Subcutaneous abdominal adipose tissue (tissue), 5 donors: ENCODE results near the gene COL4A2.

Experiments
- H3K27ac ChIP-seq: one replicate; pipeline ENCODE4 v1.7.0; 2013; ENCODE audit warnings: low read depth, mild to moderate bottlenecking, inconsistent platforms, low read length, moderate library complexity
- H3K27me3 ChIP-seq, 5 donors: one replicate each; pipeline ENCODE4 v1.7.0; 2013; ENCODE audit warnings: low read length in 5 of 5, inconsistent platforms in 1 of 5; ENCODE audit not compliant: control insufficient read depth in 5 of 5, insufficient read depth in 4 of 5
- H3K36me3 ChIP-seq, 5 donors: one replicate each; pipeline ENCODE4 v1.7.0; 2013; ENCODE audit warnings: low read length in 5 of 5; ENCODE audit not compliant: control insufficient read depth in 5 of 5, insufficient read depth in 5 of 5
- H3K4me1 ChIP-seq, 5 donors: one replicate each; pipeline ENCODE4 v1.7.0; 2013; ENCODE audit warnings: low read length in 5 of 5, mild to moderate bottlenecking in 3 of 5, moderate library complexity in 1 of 5; ENCODE audit not compliant: control insufficient read depth in 5 of 5, insufficient read depth in 5 of 5
- H3K4me3 ChIP-seq, 5 donors: one replicate each; pipeline ENCODE4 v1.7.0; 2013; ENCODE audit warnings: low read length in 5 of 5, low read depth in 1 of 5
- H3K9ac ChIP-seq, 5 donors: one replicate each; pipeline ENCODE4 v1.7.0; 2013; ENCODE audit warnings: low read length in 5 of 5, mild to moderate bottlenecking in 4 of 5, moderate library complexity in 3 of 5
- H3K9me3 ChIP-seq, 5 donors: one replicate each; pipeline ENCODE4 v1.7.0; 2013; ENCODE audit warnings: low read length in 5 of 5; ENCODE audit not compliant: control insufficient read depth in 5 of 5
- donor health status: healthy.
- donor health status: healthy.
- donor health status: healthy.
- donor health status: healthy.
- donor health status: healthy.

Gene COL4A2

GRCh38 chr13:110306960-110307766 is at the start of gene COL4A2, which contains the start of gene COL4A1:
Gene COL4A2 (plus strand): TSS chr13:110307284. CDS start chr13:110307904, 620 bp downstream.
Gene COL4A1 (minus strand): TSS chr13:110307157. CDS start chr13:110307027, 130 bp downstream.
- H3K27ac ChIP-seq, result peak within 1 kb of the TSS; percentile 99
- peak within 1 kb of the TSS; percentile 94 to 99 (median 97) for H3K4me3 ChIP-seq
- peaks cover 0 to 10% (median 0%) of the 10 kb centered on the region in 5 donors for H3K27me3 ChIP-seq
- H3K36me3 ChIP-seq, result peaks cover 0 to 35% (median 7%) of the 10 kb centered on the region in 5 donors
- peak within 1 kb of the TSS; percentile 95 to 99 (median 96) for H3K9ac ChIP-seq
- H3K9me3 ChIP-seq, result no peaks in the 10 kb centered on the region
- H3K4me1 ChIP-seq, result peaks cover 24 to 86% (median 71%) of the 10 kb centered on the region in 5 donors

GRCh38 chr13:110257408-110257807 is 49.7 kb upstream of the COL4A2 start:
- Histone ChIP-seq H3K27ac (peak overlapping the region; percentile 80), H3K4me1 (peaks cover 0 to 45% (median 43%) of the 10 kb centered on the region in 5 donors), H3K36me3 (peaks cover 0 to 5% (median 0%) of the 10 kb centered on the region in 5 donors), H3K4me3 (no peak overlapping the region), H3K9ac (no peak overlapping the region), H3K27me3 (no peaks in the 10 kb centered on the region), H3K9me3 (no peaks in the 10 kb centered on the region)

- Histone ChIP-seq H3K9me3 (no peaks in the 10 kb centered on the region), H3K9ac (no peak overlapping the region), H3K36me3 (peaks cover 0 to 5% (median 0%) of the 10 kb centered on the region in 5 donors), H3K27me3 (no peaks in the 10 kb centered on the region), H3K4me1 (peaks cover 6 to 59% (median 55%) of the 10 kb centered on the region in 5 donors), H3K27ac (peak overlapping the region; percentile 80), H3K4me3 (no peak overlapping the region)
Measured at GRCh38 chr13:110258876-110259631, 48.0 kb upstream of the COL4A2 start.

GRCh38 chr13:110259651-110260050 is 47.4 kb upstream of the COL4A2 start:
- Histone ChIP-seq H3K9me3 (no peaks in the 10 kb centered on the region), H3K27ac (peak overlapping the region; percentile 80), H3K36me3 (peaks cover 0 to 5% (median under 1%) of the 10 kb centered on the region in 5 donors), H3K4me3 (no peak overlapping the region), H3K27me3 (no peaks in the 10 kb centered on the region), H3K4me1 (peaks cover 8 to 65% (median 60%) of the 10 kb centered on the region in 5 donors), H3K9ac (peak overlapping the region in 1 of 5 donors; percentile 6)

- H3K27me3 ChIP-seq, result no peaks in the 10 kb centered on the region
- no peaks in the 10 kb centered on the region for H3K9me3 ChIP-seq
- H3K36me3 ChIP-seq, result peaks cover 0 to 10% (median 8%) of the 10 kb centered on the region in 5 donors
- H3K4me1 ChIP-seq, result peaks cover 13 to 79% (median 73%) of the 10 kb centered on the region in 5 donors
- no peak overlapping the region for H3K4me3 ChIP-seq
- peak overlapping the region; percentile 78 for H3K27ac ChIP-seq
- no peak overlapping the region for H3K9ac ChIP-seq
Measured at GRCh38 chr13:110261166-110262081, 45.7 kb upstream of the COL4A2 start.

- Histone ChIP-seq H3K4me3 (no peak overlapping the region), H3K9ac (no peak overlapping the region), H3K27ac (peak overlapping the region; percentile 78), H3K36me3 (peaks cover 0 to 10% (median 8%) of the 10 kb centered on the region in 5 donors), H3K27me3 (no peaks in the 10 kb centered on the region), H3K9me3 (no peaks in the 10 kb centered on the region), H3K4me1 (peaks cover 13 to 84% (median 75%) of the 10 kb centered on the region in 5 donors)
Measured at GRCh38 chr13:110262082-110262436, 45.0 kb upstream of the COL4A2 start.

GRCh38 chr13:110262508-110263291 is 44.4 kb upstream of the COL4A2 start:
- Histone ChIP-seq H3K9ac (peak overlapping the region in 1 of 5 donors; percentile 38), H3K27me3 (no peaks in the 10 kb centered on the region), H3K4me1 (peaks cover 13 to 88% (median 76%) of the 10 kb centered on the region in 5 donors), H3K36me3 (peaks cover 0 to 10% (median 8%) of the 10 kb centered on the region in 5 donors), H3K27ac (peak overlapping the region; percentile 78), H3K9me3 (no peaks in the 10 kb centered on the region), H3K4me3 (no peak overlapping the region)

- Histone ChIP-seq H3K9ac (no peak overlapping the region), H3K27me3 (no peaks in the 10 kb centered on the region), H3K9me3 (no peaks in the 10 kb centered on the region), H3K27ac (peak overlapping the region; percentile 78), H3K4me3 (no peak overlapping the region), H3K4me1 (peaks cover 15 to 94% (median 81%) of the 10 kb centered on the region in 5 donors), H3K36me3 (peaks cover 0 to 11% (median 8%) of the 10 kb centered on the region in 5 donors)
Measured at GRCh38 chr13:110263404-110263803, 43.7 kb upstream of the COL4A2 start.

GRCh38 chr13:110263888-110264287 is 43.2 kb upstream of the COL4A2 start:
- Histone ChIP-seq H3K4me1 (peaks cover 19 to 94% (median 85%) of the 10 kb centered on the region in 5 donors), H3K27ac (peak overlapping the region; percentile 78), H3K4me3 (no peak overlapping the region)

More at GRCh38 chr13:110263888-110264287, 43.2 kb upstream of the COL4A2 start:
- no peak overlapping the region for H3K9ac ChIP-seq
- H3K27me3 ChIP-seq, result no peaks in the 10 kb centered on the region
- no peaks in the 10 kb centered on the region for H3K9me3 ChIP-seq
- H3K36me3 ChIP-seq, result peaks cover 0 to 15% (median 8%) of the 10 kb centered on the region in 5 donors
